Measurements from ENCODE around the gene TESMIN. TPM values are rescaled to one million over a fixed set of nuclear protein-coding genes. Genes with fewer than 3 reads are reported as not detected.

The TESMIN gene
- total RNA-seq, 1 experiment from 2014 or later, result 78.8 TPM

GRCh38 chr11:68665436-68665835 is 85.9 kb downstream of the TESMIN start (continued):
- TF ChIP-seq TEAD1 (CRISPR knock-in tag; IDR thresholded peaks at IDR 0.05) (no peak), ZNF232 (CRISPR knock-in tag; IDR thresholded peaks at IDR 0.05) (no peak), MLX (CRISPR knock-in tag; IDR thresholded peaks at IDR 0.05) (no peak), ZNF281 (CRISPR knock-in tag; IDR thresholded peaks at IDR 0.05) (no peak), FOXJ3 (CRISPR knock-in tag; IDR thresholded peaks at IDR 0.05; ENCODE audit: borderline replicate concordance) (no peak), MXD4 (CRISPR knock-in tag; IDR thresholded peaks at IDR 0.05; ENCODE audit: borderline replicate concordance) (no peak), SMAD3 (CRISPR knock-in tag; IDR thresholded peaks at IDR 0.05; ENCODE audit: borderline replicate concordance) (no peak), CDX4 (CRISPR knock-in tag; IDR thresholded peaks at IDR 0.05; ENCODE audit: borderline replicate concordance) (no peak), ZNF423 (CRISPR knock-in tag; IDR thresholded peaks at IDR 0.05) (no peak), NFYB (CRISPR knock-in tag; conservative IDR thresholded peaks at IDR 0.05; ENCODE audit: low read depth) (no peak), OVOL2 (CRISPR knock-in tag; IDR thresholded peaks at IDR 0.05; ENCODE audit: borderline replicate concordance) (no peak), ELF4 (CRISPR knock-in tag; IDR thresholded peaks at IDR 0.05; ENCODE audit: low read depth) (no peak)
- TF ChIP-seq, protein P1, sequence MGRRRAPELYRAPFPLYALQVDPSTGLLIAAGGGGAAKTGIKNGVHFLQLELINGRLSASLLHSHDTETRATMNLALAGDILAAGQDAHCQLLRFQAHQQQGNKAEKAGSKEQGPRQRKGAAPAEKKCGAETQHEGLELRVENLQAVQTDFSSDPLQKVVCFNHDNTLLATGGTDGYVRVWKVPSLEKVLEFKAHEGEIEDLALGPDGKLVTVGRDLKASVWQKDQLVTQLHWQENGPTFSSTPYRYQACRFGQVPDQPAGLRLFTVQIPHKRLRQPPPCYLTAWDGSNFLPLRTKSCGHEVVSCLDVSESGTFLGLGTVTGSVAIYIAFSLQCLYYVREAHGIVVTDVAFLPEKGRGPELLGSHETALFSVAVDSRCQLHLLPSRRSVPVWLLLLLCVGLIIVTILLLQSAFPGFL (CRISPR knock-in tag; IDR thresholded peaks at IDR 0.05; ENCODE audit: borderline replicate concordance), result no peak
- TF ChIP-seq, protein P2, sequence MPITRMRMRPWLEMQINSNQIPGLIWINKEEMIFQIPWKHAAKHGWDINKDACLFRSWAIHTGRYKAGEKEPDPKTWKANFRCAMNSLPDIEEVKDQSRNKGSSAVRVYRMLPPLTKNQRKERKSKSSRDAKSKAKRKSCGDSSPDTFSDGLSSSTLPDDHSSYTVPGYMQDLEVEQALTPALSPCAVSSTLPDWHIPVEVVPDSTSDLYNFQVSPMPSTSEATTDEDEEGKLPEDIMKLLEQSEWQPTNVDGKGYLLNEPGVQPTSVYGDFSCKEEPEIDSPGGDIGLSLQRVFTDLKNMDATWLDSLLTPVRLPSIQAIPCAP (CRISPR knock-in tag; IDR thresholded peaks at IDR 0.05), result no peak

DNA sequence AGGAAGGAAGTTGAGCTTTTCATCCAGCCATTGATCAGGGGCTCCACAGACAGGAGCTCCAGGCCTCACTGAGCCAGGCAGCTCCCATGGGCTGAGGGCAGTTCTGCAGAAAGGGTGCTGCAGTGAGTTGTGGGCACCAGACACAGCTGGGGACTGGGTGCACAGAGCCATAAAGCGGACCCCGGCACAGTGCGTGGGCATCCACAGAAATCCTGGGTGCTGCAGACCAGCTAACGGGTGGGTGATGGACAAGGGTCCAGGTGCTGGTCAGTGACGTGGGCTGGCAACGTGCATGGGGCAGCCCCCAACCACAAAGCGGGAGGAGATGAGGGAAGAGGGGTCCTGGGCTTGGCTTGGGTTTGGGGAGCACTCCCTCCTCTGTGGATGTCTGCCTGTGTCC is 86.4 kb downstream of the TESMIN start:
- ChIA-PET POLR2A (no interaction called here), CTCF (interaction anchor here (0.9 kb wide), 1 partner anchor 81 kb away, joined by 3 read pairs; no protein-coding TSS in a partner anchor)
- Mint-ChIP-seq H3K9me3 (peaks cover 18% of the 10 kb centered on the region), H3K27me3 (ENCODE audit: low read depth) (no peaks in the 10 kb centered on the region), H3K36me3 (peaks cover 11% of the 10 kb centered on the region; the same call in 1 of the 2 replicates), H3K4me1 (peaks cover 7% of the 10 kb centered on the region), H3K27ac (no peak overlapping the region), H3K4me3 (no peak overlapping the region)
- ATAC-seq (no peak), DNase-seq (ENCODE audit: low spot score) (no peak)
- TF ChIP-seq ZBTB21 (CRISPR knock-in tag; IDR thresholded peaks at IDR 0.05; ENCODE audit: borderline replicate concordance) (no peak), NFE2L1 (CRISPR knock-in tag; IDR thresholded peaks at IDR 0.05) (no peak), FOXK1 (CRISPR knock-in tag; IDR thresholded peaks at IDR 0.05) (no peak), TP53 (CRISPR knock-in tag; IDR thresholded peaks at IDR 0.05) (no peak), ZNF121 (CRISPR knock-in tag; IDR thresholded peaks at IDR 0.05) (no peak), JUN (CRISPR knock-in tag; IDR thresholded peaks at IDR 0.05) (no peak), SOX15 (CRISPR knock-in tag; IDR thresholded peaks at IDR 0.05) (no peak), NR1H2 (CRISPR knock-in tag; IDR thresholded peaks at IDR 0.05) (no peak), ELF4 (CRISPR knock-in tag; IDR thresholded peaks at IDR 0.05; ENCODE audit: low read depth) (no peak), CREM (CRISPR knock-in tag; IDR thresholded peaks at IDR 0.05) (no peak), SMAD4 (CRISPR knock-in tag; IDR thresholded peaks at IDR 0.05) (no peak), KAT7 (CRISPR knock-in tag; IDR thresholded peaks at IDR 0.05; ENCODE audit: borderline replicate concordance) (no peak), E2F4 (CRISPR knock-in tag; IDR thresholded peaks at IDR 0.05; ENCODE audit: borderline replicate concordance, low read depth) (no peak), MXD4 (CRISPR knock-in tag; IDR thresholded peaks at IDR 0.05; ENCODE audit: borderline replicate concordance) (no peak)
- TF ChIP-seq, protein P3, sequence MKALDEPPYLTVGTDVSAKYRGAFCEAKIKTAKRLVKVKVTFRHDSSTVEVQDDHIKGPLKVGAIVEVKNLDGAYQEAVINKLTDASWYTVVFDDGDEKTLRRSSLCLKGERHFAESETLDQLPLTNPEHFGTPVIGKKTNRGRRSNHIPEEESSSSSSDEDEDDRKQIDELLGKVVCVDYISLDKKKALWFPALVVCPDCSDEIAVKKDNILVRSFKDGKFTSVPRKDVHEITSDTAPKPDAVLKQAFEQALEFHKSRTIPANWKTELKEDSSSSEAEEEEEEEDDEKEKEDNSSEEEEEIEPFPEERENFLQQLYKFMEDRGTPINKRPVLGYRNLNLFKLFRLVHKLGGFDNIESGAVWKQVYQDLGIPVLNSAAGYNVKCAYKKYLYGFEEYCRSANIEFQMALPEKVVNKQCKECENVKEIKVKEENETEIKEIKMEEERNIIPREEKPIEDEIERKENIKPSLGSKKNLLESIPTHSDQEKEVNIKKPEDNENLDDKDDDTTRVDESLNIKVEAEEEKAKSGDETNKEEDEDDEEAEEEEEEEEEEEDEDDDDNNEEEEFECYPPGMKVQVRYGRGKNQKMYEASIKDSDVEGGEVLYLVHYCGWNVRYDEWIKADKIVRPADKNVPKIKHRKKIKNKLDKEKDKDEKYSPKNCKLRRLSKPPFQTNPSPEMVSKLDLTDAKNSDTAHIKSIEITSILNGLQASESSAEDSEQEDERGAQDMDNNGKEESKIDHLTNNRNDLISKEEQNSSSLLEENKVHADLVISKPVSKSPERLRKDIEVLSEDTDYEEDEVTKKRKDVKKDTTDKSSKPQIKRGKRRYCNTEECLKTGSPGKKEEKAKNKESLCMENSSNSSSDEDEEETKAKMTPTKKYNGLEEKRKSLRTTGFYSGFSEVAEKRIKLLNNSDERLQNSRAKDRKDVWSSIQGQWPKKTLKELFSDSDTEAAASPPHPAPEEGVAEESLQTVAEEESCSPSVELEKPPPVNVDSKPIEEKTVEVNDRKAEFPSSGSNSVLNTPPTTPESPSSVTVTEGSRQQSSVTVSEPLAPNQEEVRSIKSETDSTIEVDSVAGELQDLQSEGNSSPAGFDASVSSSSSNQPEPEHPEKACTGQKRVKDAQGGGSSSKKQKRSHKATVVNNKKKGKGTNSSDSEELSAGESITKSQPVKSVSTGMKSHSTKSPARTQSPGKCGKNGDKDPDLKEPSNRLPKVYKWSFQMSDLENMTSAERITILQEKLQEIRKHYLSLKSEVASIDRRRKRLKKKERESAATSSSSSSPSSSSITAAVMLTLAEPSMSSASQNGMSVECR (CRISPR knock-in tag; IDR thresholded peaks at IDR 0.05; ENCODE audit: borderline replicate concordance), result no peak
